H9 (cell line): ENCODE measurements around the gene UBE2D2. TPM values are rescaled to one million over a fixed set of nuclear protein-coding genes. Genes with fewer than 3 reads are reported as not detected.
A peak's percentile ranks its signal among the peaks of the same experiment; 100 is the strongest.

Experiments used
- DNase-seq: peaks from one replicate; pipeline ENCODE4 v3.0.0-alpha.2; 2017
- H2AFZ ChIP-seq: one replicate; pipeline ENCODE4 v1.6.1; 2013; ENCODE audit warnings: mild to moderate bottlenecking, low read length, control low read depth, moderate library complexity
- H2AK5ac ChIP-seq: 2 replicates; pipeline ENCODE4 v1.6.1; 2013; ENCODE audit warnings: low read length, control low read depth, mixed read lengths; ENCODE audit not compliant: insufficient read length
- H2BK120ac ChIP-seq: one replicate; pipeline ENCODE4 v1.6.1; 2013; ENCODE audit warnings: low read depth, mild to moderate bottlenecking, low read length, control low read depth, inconsistent platforms; ENCODE audit not compliant: poor library complexity, severe bottlenecking
- H2BK12ac ChIP-seq: 2 replicates; pipeline ENCODE4 v1.6.1; 2013; ENCODE audit warnings: low read length, control low read depth, mixed read lengths, low read depth; ENCODE audit not compliant: insufficient read length
- H2BK15ac ChIP-seq: 2 replicates; pipeline ENCODE4 v1.6.1; 2013; ENCODE audit warnings: low read depth, low read length, control low read depth
- H2BK20ac ChIP-seq: one replicate; pipeline ENCODE4 v1.6.1; 2013; ENCODE audit warnings: low read depth, mild to moderate bottlenecking, low read length, control low read depth, inconsistent platforms; ENCODE audit not compliant: poor library complexity, severe bottlenecking
- H2BK5ac ChIP-seq: 2 replicates; pipeline ENCODE4 v1.6.1; 2013; ENCODE audit warnings: low read length, control low read depth, mixed read lengths; ENCODE audit not compliant: insufficient read length
- H3K14ac ChIP-seq: 2 replicates; pipeline ENCODE4 v1.6.1; 2013; ENCODE audit warnings: low read length, control low read depth; ENCODE audit not compliant: insufficient read depth
- H3K18ac ChIP-seq: 2 replicates; pipeline ENCODE4 v1.6.1; 2013; ENCODE audit warnings: low read depth, mild to moderate bottlenecking, mixed read lengths, low read length, control low read depth; ENCODE audit not compliant: insufficient read length
- H3K23ac ChIP-seq: 2 replicates; pipeline ENCODE4 v1.6.1; 2013; ENCODE audit warnings: low read length, control low read depth, mixed read lengths, low read depth; ENCODE audit not compliant: insufficient read length
- H3K23me2 ChIP-seq: 2 replicates; pipeline ENCODE4 v1.6.1; 2013; ENCODE audit warnings: low read depth, mild to moderate bottlenecking, mixed read lengths, low read length, control low read depth; ENCODE audit not compliant: insufficient read length, poor library complexity, severe bottlenecking
- H3K27ac ChIP-seq: 2 replicates; pipeline ENCODE4 v1.5.1; 2013; ENCODE audit warnings: low read length, control low read depth, mixed read lengths, low read depth; ENCODE audit not compliant: insufficient read length
- H3K27me3 ChIP-seq: 2 replicates; pipeline ENCODE4 v1.6.1; 2013; ENCODE audit warnings: low read length, control low read depth, inconsistent platforms; ENCODE audit not compliant: insufficient read depth
- H3K4ac ChIP-seq: 2 replicates; pipeline ENCODE4 v1.6.1; 2013; ENCODE audit warnings: low read depth, mild to moderate bottlenecking, control low read depth, inconsistent platforms, low read length, moderate library complexity
- H3K4me1 ChIP-seq: 2 replicates; pipeline ENCODE4 v1.6.1; 2013; ENCODE audit warnings: low read length, control low read depth, inconsistent platforms; ENCODE audit not compliant: insufficient read depth
- H3K4me2 ChIP-seq: 2 replicates; pipeline ENCODE4 v1.6.1; 2013; ENCODE audit warnings: low read length, control low read depth, mixed read lengths; ENCODE audit not compliant: insufficient read length, insufficient read depth
- H3K56ac ChIP-seq: 2 replicates; pipeline ENCODE4 v1.6.1; 2013; ENCODE audit warnings: low read depth, mild to moderate bottlenecking, mixed read lengths, low read length, control low read depth; ENCODE audit not compliant: insufficient read length
- H3K79me1 ChIP-seq: 2 replicates; pipeline ENCODE4 v1.6.1; 2013; ENCODE audit warnings: low read depth, mild to moderate bottlenecking, moderate library complexity, low read length, control low read depth, inconsistent platforms; ENCODE audit not compliant: insufficient read depth, poor library complexity, severe bottlenecking
- H3K79me2 ChIP-seq: 2 replicates; pipeline ENCODE4 v1.6.1; 2013; ENCODE audit warnings: low read length, control low read depth, inconsistent platforms; ENCODE audit not compliant: insufficient read depth
- H3K9ac ChIP-seq: 2 replicates; pipeline ENCODE4 v1.6.1; 2013; ENCODE audit warnings: low read length, control low read depth, mixed read lengths; ENCODE audit not compliant: insufficient read length; ENCODE audit errors: extremely low read depth
- H3K9me3 ChIP-seq: one replicate; pipeline ENCODE4 v1.6.1; 2013; ENCODE audit warnings: low read depth, low read length, inconsistent platforms; ENCODE audit not compliant: control insufficient read depth
- H3T11ph ChIP-seq: one replicate; pipeline ENCODE4 v1.6.1; 2013; ENCODE audit warnings: mild to moderate bottlenecking, low read length, control low read depth, inconsistent platforms
- H4K20me1 ChIP-seq: one replicate; pipeline ENCODE4 v1.6.1; 2013; ENCODE audit not compliant: control insufficient read depth, insufficient read length, insufficient read depth
- H4K5ac ChIP-seq: 2 replicates; pipeline ENCODE4 v1.6.1; 2013; ENCODE audit warnings: low read depth, mild to moderate bottlenecking, mixed read lengths, low read length, control low read depth; ENCODE audit not compliant: insufficient read length
- H4K8ac ChIP-seq: replicated peaks from 2 replicates; pipeline ENCODE4 v1.6.1; 2013; ENCODE audit warnings: low read length, control low read depth, mixed read lengths, low read depth; ENCODE audit not compliant: insufficient read length
- H4K91ac ChIP-seq: 2 replicates; pipeline ENCODE4 v1.6.1; 2013; ENCODE audit warnings: low read depth, mild to moderate bottlenecking, moderate library complexity, mixed read lengths, low read length, control low read depth; ENCODE audit not compliant: insufficient read length
- H3K27ac Mint-ChIP-seq, 3 experiments: 2 replicates in 2 of 3; 3 replicates in 1 of 3; pipeline ENCODE4 v1.8.0; 2020 to 2021; ENCODE audit warnings: mixed read lengths in 3 of 3, mild to moderate bottlenecking in 1 of 3, moderate library complexity in 1 of 3
- H3K27me3 Mint-ChIP-seq: 2 replicates; pipeline ENCODE4 v1.8.0; 2021; ENCODE audit warnings: low read depth, mild to moderate bottlenecking, moderate library complexity, mixed read lengths
- H3K36me3 Mint-ChIP-seq, 3 experiments: 2 replicates in 2 of 3; 3 replicates in 1 of 3; pipeline ENCODE4 v1.8.0; 2020 to 2021; ENCODE audit warnings: low read depth in 3 of 3, mixed read lengths in 3 of 3; ENCODE audit not compliant: insufficient read depth in 1 of 3
- H3K4me1 Mint-ChIP-seq, 2 experiments: 2 replicates each; pipeline ENCODE4 v1.8.0; 2020; ENCODE audit warnings: mixed read lengths in 2 of 2
- H3K4me3 Mint-ChIP-seq, 2 experiments: 2 replicates in 1 of 2; 3 replicates in 1 of 2; pipeline ENCODE4 v1.8.0; 2020 to 2021; ENCODE audit warnings: mild to moderate bottlenecking in 2 of 2, mixed read lengths in 2 of 2, moderate library complexity in 1 of 2
- H3K9me3 Mint-ChIP-seq, 2 experiments: 2 replicates in 1 of 2; 3 replicates in 1 of 2; pipeline ENCODE4 v1.8.0; 2020; ENCODE audit warnings: mild to moderate bottlenecking in 2 of 2, mixed read lengths in 2 of 2, moderate library complexity in 1 of 2
- CTCF ChIP-seq: fragments of 200-600 bp; sonication (generic); conservative IDR thresholded peaks from 3 replicates; pipeline ENCODE4 v1.8.0; 2021; ENCODE audit warnings: antibody characterized with exemption, mild to moderate bottlenecking
- WGBS: extraction: QIAGEN DNeasy Blood & Tissue Kit; methylation state at CpG from one replicate; pipeline ENCODE4 v1.1.7; 2013; ENCODE audit warnings: missing lambda C conversion rate, low lambda C conversion rate, mixed read lengths; ENCODE audit not compliant: insufficient read length; ENCODE audit errors: extremely low coverage; 5-methylcytosine and 5-hydroxymethylcytosine counted together
- total RNA-seq: library from RNA; stranded (reverse); gene quantifications from 2 replicates; pipeline ENCODE4 v1.2.1, GENCODE V29; 2021

The UBE2D2 gene
- total RNA-seq, 1 experiment from 2014 or later: 236 TPM

GRCh38 chr5:139600336-139600949 lies 39.3 kb downstream of the UBE2D2 start:
- H2BK5ac ChIP-seq: no peak overlapping the region
- H2BK15ac ChIP-seq: no peak overlapping the region
- H2BK20ac ChIP-seq: no peak overlapping the region
- H4K8ac ChIP-seq: no peak overlapping the region
- no peak overlapping the region for H2BK12ac ChIP-seq
- H4K91ac ChIP-seq: no peak overlapping the region
- no peak overlapping the region for H2AK5ac ChIP-seq
- no peaks in the 10 kb centered on the region for H3K9me3 ChIP-seq
- no peak overlapping the region for H3K4me3 Mint-ChIP-seq
- no peak overlapping the region for H3K27ac ChIP-seq
- no peaks in the 10 kb centered on the region for H3K27me3 Mint-ChIP-seq
- no peak overlapping the region for H3K4me2 ChIP-seq
- no peak overlapping the region for H3K18ac ChIP-seq
- no peak overlapping the region for H3K4ac ChIP-seq
- no peak overlapping the region for H4K5ac ChIP-seq
- no peak overlapping the region for H2BK120ac ChIP-seq
- peaks cover 12% of the 10 kb centered on the region for H3K79me1 ChIP-seq
- no peak overlapping the region for H3K23ac ChIP-seq
- no peak for TF ChIP-seq CTCF
- no peak overlapping the region for H2AFZ ChIP-seq
- H3K14ac ChIP-seq: no peak overlapping the region
- no peaks in the 10 kb centered on the region for H3K27me3 ChIP-seq
- H3K4me1 Mint-ChIP-seq: no peaks in the 10 kb centered on the region; a peak in 1 of 4 replicates
- no peaks in the 10 kb centered on the region for H3K9me3 Mint-ChIP-seq
- H3K9ac ChIP-seq: no peak overlapping the region
- H3K27ac Mint-ChIP-seq: peak overlapping the region in 1 of 3 experiments; percentile 4; a peak in 1 of 7 replicates
- H3K23me2 ChIP-seq: no peaks in the 10 kb centered on the region
- peaks cover 21 to 52% (median 47%) of the 10 kb centered on the region in 3 experiments for H3K36me3 Mint-ChIP-seq
- H3K4me1 ChIP-seq: no peaks in the 10 kb centered on the region
- WGBS: no CpG with 5 or more reads among the region's 7 CpGs
- no peak overlapping the region for H3T11ph ChIP-seq
- no peaks in the 10 kb centered on the region for H4K20me1 ChIP-seq
- peaks cover 3% of the 10 kb centered on the region; the same call in 1 of the 2 replicates for H3K79me2 ChIP-seq
- DNase-seq: no peak
- no peak overlapping the region for H3K56ac ChIP-seq
